Ishikawa (cell line): ENCODE results near the gene RPL19.

ENCODE experiments used
- EGR1 ChIP-seq: IDR thresholded peaks from 2 replicates; pipeline ENCODE4 v1.6.1; 2012
- EP300 ChIP-seq: IDR thresholded peaks from 2 replicates; pipeline ENCODE4 v1.6.1; 2012; ENCODE audit warnings: borderline replicate concordance
- FOXM1 ChIP-seq: IDR thresholded peaks from 2 replicates; pipeline ENCODE4 v1.6.1; 2012; ENCODE audit warnings: low read depth, borderline replicate concordance
- MAX ChIP-seq: IDR thresholded peaks from 2 replicates; pipeline ENCODE4 v1.6.1; 2012
- RAD21 ChIP-seq: IDR thresholded peaks from 2 replicates; pipeline ENCODE4 v1.6.1; 2012; ENCODE audit warnings: low read depth
- REST ChIP-seq: IDR thresholded peaks from 2 replicates; pipeline ENCODE4 v1.6.1; 2012; ENCODE audit warnings: low read depth, mild to moderate bottlenecking
- TAF1 ChIP-seq: IDR thresholded peaks from 2 replicates; pipeline ENCODE4 v1.6.1; 2012; ENCODE audit warnings: low read depth, mild to moderate bottlenecking
- TCF12 ChIP-seq: IDR thresholded peaks from 2 replicates; pipeline ENCODE4 v1.6.1; 2012; ENCODE audit warnings: low read depth
- USF1 ChIP-seq: IDR thresholded peaks from 2 replicates; pipeline ENCODE4 v1.6.1; 2012

GRCh38 chr17:39200957-39201510 is 951 bp downstream of the RPL19 start:
- TF ChIP-seq TCF12, result no peak
- TF ChIP-seq USF1, result no peak
- no peak for TF ChIP-seq RAD21
- TF ChIP-seq EGR1, result no peak
- no peak for TF ChIP-seq TAF1
- TF ChIP-seq REST, result no peak
- TF ChIP-seq FOXM1, result no peak
- no peak for TF ChIP-seq EP300
- TF ChIP-seq MAX, result no peak
